GM23338 (cell line): Measurements from ENCODE around the gene LRP4. TPM values are rescaled to one million over a fixed set of nuclear protein-coding genes. Genes with fewer than 3 reads are reported as not detected.

Source experiments
- ATAC-seq: fragments of 200-7000 bp; cut with Tn5 transposase; 3 replicates; pipeline ENCODE4 v1.9.1; 2020
- DNase-seq: peaks from one replicate; pipeline ENCODE4 v3.0.0-alpha.2; 2015; ENCODE audit warnings: low spot score
- H2AFZ ChIP-seq: fragments of 200-600 bp; sonication (generic); 2 replicates; pipeline ENCODE4 v1.8.0; 2016; ENCODE audit warnings: antibody characterized with exemption, mild to moderate bottlenecking, moderate library complexity
- H3F3A ChIP-seq: fragments of 200-600 bp; sonication (generic); replicated peaks from 2 replicates; pipeline ENCODE4 v1.8.0; 2017; ENCODE audit warnings: antibody characterized with exemption, mixed run types, low read depth
- H3K27ac ChIP-seq: fragments of 200-600 bp; sonication (generic); 2 replicates; pipeline ENCODE4 v1.6.1; 2016; ENCODE audit warnings: low read depth
- H3K27me3 ChIP-seq: fragments of 200-600 bp; sonication (generic); 2 replicates; pipeline ENCODE4 v1.8.0; 2016; ENCODE audit warnings: mild to moderate bottlenecking, mixed run types, moderate library complexity; ENCODE audit not compliant: insufficient read depth
- H3K36me3 ChIP-seq: fragments of 200-600 bp; sonication (generic); 2 replicates; pipeline ENCODE4 v1.8.0; 2016; ENCODE audit warnings: mild to moderate bottlenecking; ENCODE audit not compliant: insufficient read depth
- H3K4me1 ChIP-seq: fragments of 200-600 bp; sonication (generic); 2 replicates; pipeline ENCODE4 v1.8.0; 2016; ENCODE audit warnings: mild to moderate bottlenecking, moderate library complexity; ENCODE audit not compliant: insufficient read depth
- H3K4me2 ChIP-seq: fragments of 200-600 bp; sonication (generic); 2 replicates; pipeline ENCODE4 v1.7.1; 2017; ENCODE audit warnings: mixed run types
- H3K4me3 ChIP-seq: fragments of 200-600 bp; sonication (generic); 2 replicates; pipeline ENCODE4 v1.6.1; 2016; ENCODE audit warnings: mixed run types
- H3K79me2 ChIP-seq: fragments of 200-600 bp; sonication (generic); replicated peaks from 2 replicates; pipeline ENCODE4 v1.8.0; 2017; ENCODE audit warnings: mild to moderate bottlenecking; ENCODE audit not compliant: insufficient read depth
- H3K9me2 ChIP-seq: fragments of 200-600 bp; sonication (generic); 2 replicates; pipeline ENCODE4 v1.8.0; 2017; ENCODE audit not compliant: insufficient read depth
- H4K20me1 ChIP-seq: fragments of 200-600 bp; sonication (generic); replicated peaks from 2 replicates; pipeline ENCODE4 v1.8.0; 2017; ENCODE audit warnings: mild to moderate bottlenecking; ENCODE audit not compliant: insufficient read depth
- H3K27ac Mint-ChIP-seq: 2 replicates; pipeline ENCODE4 v1.8.0; 2020; ENCODE audit warnings: inconsistent platforms, mild to moderate bottlenecking, moderate library complexity, mixed read lengths
- H3K27me3 Mint-ChIP-seq: 3 replicates; pipeline ENCODE4 v1.8.0; 2022; ENCODE audit warnings: low read depth, mild to moderate bottlenecking, moderate library complexity, mixed read lengths, inconsistent platforms; ENCODE audit not compliant: insufficient read depth, poor library complexity
- H3K36me3 Mint-ChIP-seq: 3 replicates; pipeline ENCODE4 v1.8.0; 2021; ENCODE audit warnings: low read depth, mild to moderate bottlenecking, inconsistent platforms, moderate library complexity, mixed read lengths
- H3K4me1 Mint-ChIP-seq: 3 replicates; pipeline ENCODE4 v1.8.0; 2020; ENCODE audit warnings: mild to moderate bottlenecking, inconsistent platforms, mixed read lengths
- H3K4me3 Mint-ChIP-seq: 3 replicates; pipeline ENCODE4 v1.8.0; 2021; ENCODE audit warnings: moderate library complexity, mild to moderate bottlenecking, inconsistent platforms, mixed read lengths
- H3K9me3 Mint-ChIP-seq: 3 replicates; pipeline ENCODE4 v1.8.0; 2020; ENCODE audit warnings: moderate library complexity, mild to moderate bottlenecking, inconsistent platforms, mixed read lengths
- CREB1 ChIP-seq: fragments of 250-450 bp; sonication (Bioruptor Pico); IDR thresholded peaks from 2 replicates; pipeline ENCODE4 v1.5.0; 2020; ENCODE audit warnings: low read depth, mild to moderate bottlenecking, moderate library complexity
- ETS1 ChIP-seq: IDR thresholded peaks from 2 replicates; pipeline ENCODE4 v1.6.1; 2016; ENCODE audit warnings: antibody characterized with exemption
- EZH2phosphoT487 ChIP-seq: fragments of 200-600 bp; sonication (generic); IDR thresholded peaks from one replicate; pipeline ENCODE4 v1.8.1; 2018; ENCODE audit warnings: antibody characterized with exemption; ENCODE audit not compliant: unreplicated experiment
- JUNB ChIP-seq: IDR thresholded peaks from one replicate; pipeline ENCODE4 v1.6.1; 2016; ENCODE audit warnings: antibody characterized with exemption; ENCODE audit not compliant: unreplicated experiment
- REST ChIP-seq: IDR thresholded peaks from one replicate; pipeline ENCODE4 v1.6.1; 2018; ENCODE audit warnings: antibody characterized with exemption; ENCODE audit not compliant: unreplicated experiment
- STAT1 ChIP-seq: IDR thresholded peaks from one replicate; pipeline ENCODE4 v1.6.1; 2016; ENCODE audit warnings: antibody characterized with exemption; ENCODE audit not compliant: unreplicated experiment
- ZNF462 ChIP-seq: fragments of 250-450 bp; sonication (Bioruptor Pico); IDR thresholded peaks from 2 replicates; pipeline ENCODE4 v1.5.0; 2020; ENCODE audit warnings: mild to moderate bottlenecking, moderate library complexity
- polyA plus RNA-seq: library from polyadenylated mRNA; unstranded; fragments of >200 nt; fragmentation: Nextera tagmentation; extraction: Ambion mirVana; gene quantifications from 2 replicates; pipeline ENCODE4 v1.2.1, GENCODE V29; 2016
- total RNA-seq: library from RNA; depleted of rRNA; stranded (reverse); fragments of >200 nt; shearing (Covaris generic); gene quantifications from 2 replicates; pipeline ENCODE4 v1.2.3, GENCODE V29; 2014

LRP4 gene
- total and polyA plus RNA-seq, 2 experiments from 2014 or later, result 6.0 to 18.4 TPM

GRCh38 chr11:46826310-46827044 lies 91.9 kb downstream of the LRP4 start:
- Histone ChIP-seq H3K27me3 (no peaks in the 10 kb centered on the region), H3K79me2 (peaks cover 98% of the 10 kb centered on the region), H2AFZ (no peak overlapping the region), H3K9me2 (no peaks in the 10 kb centered on the region), H3K4me1 (peaks cover 24% of the 10 kb centered on the region), H3K27ac (no peak overlapping the region; the same call in 1 of the 2 replicates), H3K4me3 (peak overlapping the region; percentile 59), H3K4me2 (peak overlapping the region; percentile 86), H4K20me1 (peaks cover 58% of the 10 kb centered on the region), H3K36me3 (no peaks in the 10 kb centered on the region), H3F3A (0 out of 2 replicates have a peak, but pooled peaks cover 4% of the 10 kb centered on the region)
- ATAC-seq, result peak; percentile 99
- 0 out of 2 replicates have a peak overlapping the region, but pooled peaks have one; percentile 67 for H3K27ac Mint-ChIP-seq
- H3K4me3 Mint-ChIP-seq, result peak overlapping the region; percentile 75
- TF ChIP-seq CREB1 (no peak), ETS1 (no peak), JUNB (no peak), REST (no peak), ZNF462 (no peak), EZH2phosphoT487 (no peak), STAT1 (no peak)
- peaks cover 29% of the 10 kb centered on the region for H3K4me1 Mint-ChIP-seq
- peaks cover 2% of the 10 kb centered on the region for H3K27me3 Mint-ChIP-seq
- DNase-seq, result peak; percentile 94
- H3K36me3 Mint-ChIP-seq, result no peaks in the 10 kb centered on the region; the same call in 1 of the 3 replicates
- H3K9me3 Mint-ChIP-seq, result no peaks in the 10 kb centered on the region
